Progenitor cell of endocrine pancreas (in vitro differentiated cells): ENCODE measurements around the gene AP2A2. TPM values are rescaled to one million over a fixed set of nuclear protein-coding genes. Genes with fewer than 3 reads are reported as not detected.
A peak's percentile ranks its signal among the peaks of the same experiment; 100 is the strongest.

Source experiments
- DNase-seq: peaks from one replicate; pipeline ENCODE4 v3.0.0; 2021; ENCODE audit warnings: low spot score; ENCODE audit not compliant: unreplicated experiment
- H3K27ac Mint-ChIP-seq: 2 replicates; pipeline ENCODE4 v1.8.0; 2021; ENCODE audit warnings: mild to moderate bottlenecking, moderate library complexity, mixed read lengths
- H3K27me3 Mint-ChIP-seq: 2 replicates; pipeline ENCODE4 v1.8.0; 2021; ENCODE audit warnings: mixed read lengths
- H3K36me3 Mint-ChIP-seq: 2 replicates; pipeline ENCODE4 v1.8.0; 2022; ENCODE audit warnings: mixed read lengths; ENCODE audit not compliant: insufficient read depth
- H3K4me1 Mint-ChIP-seq: 2 replicates; pipeline ENCODE4 v1.8.0; 2021; ENCODE audit warnings: low read depth, mixed read lengths
- H3K4me3 Mint-ChIP-seq: 2 replicates; pipeline ENCODE4 v1.8.0; 2021; ENCODE audit warnings: low read depth, mild to moderate bottlenecking, moderate library complexity, mixed read lengths
- H3K9me3 Mint-ChIP-seq: 2 replicates; pipeline ENCODE4 v1.8.0; 2021; ENCODE audit warnings: low read depth, mixed read lengths
- total RNA-seq: library from RNA; stranded (reverse); gene quantifications from 2 replicates; pipeline ENCODE4 v1.2.1, GENCODE V29; 2021
- TF ChIP-seq, protein P1 (sequence below): fragments of 200-600 bp; sonication (generic); IDR thresholded peaks from one replicate; pipeline ENCODE4 v1.5.0; 2021; ENCODE audit warnings: antibody characterized with exemption, mild to moderate bottlenecking; ENCODE audit not compliant: unreplicated experiment

The AP2A2 gene
- total RNA-seq, 1 donor from 2014 or later = 88.8 TPM

DNA sequence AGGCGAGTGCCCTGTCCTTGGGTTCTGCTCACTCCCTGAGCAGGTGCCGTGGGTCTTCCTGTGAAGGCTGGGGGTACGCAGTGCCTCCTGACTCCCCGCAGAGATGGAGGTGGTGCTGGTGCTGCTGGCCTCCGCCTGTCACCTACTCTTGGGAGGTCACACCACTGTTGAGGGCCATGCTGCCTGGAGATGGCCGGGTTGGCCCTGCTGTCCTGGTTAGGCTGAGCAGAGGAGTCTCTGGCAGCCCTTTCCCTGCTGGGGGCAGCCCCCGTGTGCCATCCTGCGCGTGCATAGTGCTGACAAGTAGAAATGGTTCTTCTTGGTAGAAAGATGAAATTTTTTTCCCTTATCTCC is 61.3 kb downstream of the AP2A2 start:
- H3K9me3 Mint-ChIP-seq = no peaks in the 10 kb centered on the region
- no peak overlapping the region for H3K4me3 Mint-ChIP-seq
- no peaks in the 10 kb centered on the region for H3K27me3 Mint-ChIP-seq
- H3K36me3 Mint-ChIP-seq = peaks cover 10% of the 10 kb centered on the region
- no peak overlapping the region for H3K27ac Mint-ChIP-seq
- H3K4me1 Mint-ChIP-seq = no peaks in the 10 kb centered on the region
- no peak for DNase-seq
- TF ChIP-seq, protein P1, sequence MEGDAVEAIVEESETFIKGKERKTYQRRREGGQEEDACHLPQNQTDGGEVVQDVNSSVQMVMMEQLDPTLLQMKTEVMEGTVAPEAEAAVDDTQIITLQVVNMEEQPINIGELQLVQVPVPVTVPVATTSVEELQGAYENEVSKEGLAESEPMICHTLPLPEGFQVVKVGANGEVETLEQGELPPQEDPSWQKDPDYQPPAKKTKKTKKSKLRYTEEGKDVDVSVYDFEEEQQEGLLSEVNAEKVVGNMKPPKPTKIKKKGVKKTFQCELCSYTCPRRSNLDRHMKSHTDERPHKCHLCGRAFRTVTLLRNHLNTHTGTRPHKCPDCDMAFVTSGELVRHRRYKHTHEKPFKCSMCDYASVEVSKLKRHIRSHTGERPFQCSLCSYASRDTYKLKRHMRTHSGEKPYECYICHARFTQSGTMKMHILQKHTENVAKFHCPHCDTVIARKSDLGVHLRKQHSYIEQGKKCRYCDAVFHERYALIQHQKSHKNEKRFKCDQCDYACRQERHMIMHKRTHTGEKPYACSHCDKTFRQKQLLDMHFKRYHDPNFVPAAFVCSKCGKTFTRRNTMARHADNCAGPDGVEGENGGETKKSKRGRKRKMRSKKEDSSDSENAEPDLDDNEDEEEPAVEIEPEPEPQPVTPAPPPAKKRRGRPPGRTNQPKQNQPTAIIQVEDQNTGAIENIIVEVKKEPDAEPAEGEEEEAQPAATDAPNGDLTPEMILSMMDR = no peak

DNA sequence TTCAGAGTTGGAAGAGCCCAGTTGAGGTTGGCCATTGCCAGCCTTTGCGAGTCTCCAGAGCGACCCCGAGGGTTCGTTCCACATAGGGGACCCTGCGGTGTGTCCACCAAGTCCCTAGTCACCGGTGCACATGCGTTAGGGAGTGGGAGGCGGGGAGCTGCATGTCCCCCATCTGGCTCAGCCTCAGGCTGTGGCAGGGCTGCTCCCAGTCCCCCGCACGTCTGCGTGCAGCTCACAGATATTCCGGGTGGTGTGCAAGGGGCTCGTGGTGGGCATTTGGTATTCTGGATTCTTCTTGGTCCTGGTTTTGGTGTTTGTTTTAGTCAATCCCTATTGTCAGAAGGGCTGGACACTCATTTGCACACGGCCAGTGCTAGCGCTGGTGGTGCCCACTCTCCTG is 62.0 kb downstream of the AP2A2 start:
- no peak overlapping the region for H3K4me3 Mint-ChIP-seq
- peak overlapping the region; percentile 59 for H3K27ac Mint-ChIP-seq
- no peaks in the 10 kb centered on the region for H3K9me3 Mint-ChIP-seq
- no peaks in the 10 kb centered on the region for H3K27me3 Mint-ChIP-seq
- H3K36me3 Mint-ChIP-seq = peaks cover 11% of the 10 kb centered on the region
- TF ChIP-seq, protein P1 = no peak
- no peaks in the 10 kb centered on the region for H3K4me1 Mint-ChIP-seq
- no peak for DNase-seq

- peaks cover 9% of the 10 kb centered on the region for H3K36me3 Mint-ChIP-seq
- H3K27me3 Mint-ChIP-seq = no peaks in the 10 kb centered on the region
- TF ChIP-seq, protein P1 = no peak
- H3K9me3 Mint-ChIP-seq = no peaks in the 10 kb centered on the region
- H3K4me3 Mint-ChIP-seq = no peak overlapping the region
- no peak for DNase-seq
- no peak overlapping the region for H3K27ac Mint-ChIP-seq
- H3K4me1 Mint-ChIP-seq = no peaks in the 10 kb centered on the region
These were observed 64.4 kb downstream of the AP2A2 start for GRCh38 chr11:990101-990500.

DNA sequence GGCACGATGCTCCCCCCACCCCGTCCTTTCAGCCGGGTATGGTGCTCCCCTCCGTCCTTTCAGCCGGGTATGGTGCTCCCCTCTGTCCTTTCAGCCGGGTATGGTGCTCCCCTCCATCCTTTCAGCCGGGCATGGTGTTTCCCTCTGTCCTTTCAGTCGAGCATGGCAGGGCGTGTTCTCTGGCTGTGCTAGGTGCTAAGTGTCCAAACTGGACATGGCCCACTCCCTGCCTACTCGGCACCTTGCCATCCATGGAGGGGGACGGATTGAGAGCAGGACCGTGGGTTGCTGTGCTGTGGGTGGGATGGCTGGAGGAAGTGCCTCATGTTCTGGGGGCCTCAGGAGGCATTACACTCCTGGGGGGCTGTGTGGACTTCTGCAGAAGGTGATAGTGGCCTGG is 65.4 kb downstream of the AP2A2 start:
- Mint-ChIP-seq H3K4me3 (no peak overlapping the region), H3K36me3 (peaks cover 10% of the 10 kb centered on the region), H3K27ac (no peak overlapping the region), H3K27me3 (no peaks in the 10 kb centered on the region), H3K9me3 (no peaks in the 10 kb centered on the region), H3K4me1 (peaks cover 2% of the 10 kb centered on the region)
- TF ChIP-seq, protein P1 = no peak
- no peak for DNase-seq

DNA sequence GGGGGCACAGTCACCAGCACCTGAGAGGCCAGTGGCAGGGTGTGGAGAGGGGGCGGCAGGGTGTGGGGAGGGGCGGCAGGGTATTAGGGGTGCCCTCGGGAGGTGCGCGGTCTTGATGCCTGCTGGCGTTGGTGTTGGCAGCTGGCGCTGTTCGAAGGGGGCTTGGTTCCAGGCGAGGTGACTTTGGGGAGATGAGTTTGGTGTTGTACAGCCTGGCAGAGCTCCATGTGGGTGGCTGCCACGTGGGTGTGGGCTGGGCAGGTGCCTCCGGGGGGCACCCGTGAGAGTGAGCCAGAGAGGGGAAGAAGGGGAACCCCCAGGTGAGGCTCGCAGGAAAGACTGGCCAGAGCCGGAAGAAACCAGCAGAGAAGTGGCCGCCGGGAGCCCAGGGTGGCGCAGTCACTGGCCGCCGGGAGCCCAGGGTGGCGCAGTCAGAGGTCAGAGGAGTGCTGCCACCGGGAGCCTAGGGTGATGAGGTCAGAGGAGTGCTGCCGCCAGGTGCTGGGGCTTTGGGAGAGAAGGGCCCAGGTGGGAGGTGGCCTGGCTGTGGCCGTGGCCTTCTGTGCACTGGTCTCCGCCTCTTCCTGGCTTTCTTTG is 66.1 kb downstream of the AP2A2 start:
- Mint-ChIP-seq H3K27ac (no peak overlapping the region), H3K4me1 (peaks cover 2% of the 10 kb centered on the region), H3K36me3 (peaks cover 10% of the 10 kb centered on the region)

More for the DNA sequence above, 66.1 kb downstream of the AP2A2 start:
- H3K4me3 Mint-ChIP-seq = no peak overlapping the region
- DNase-seq = no peak
- H3K9me3 Mint-ChIP-seq = no peaks in the 10 kb centered on the region
- H3K27me3 Mint-ChIP-seq = no peaks in the 10 kb centered on the region
- TF ChIP-seq, protein P1 = no peak
